Measurements from ENCODE around the gene SWI5.

Gene SWI5

DNA sequence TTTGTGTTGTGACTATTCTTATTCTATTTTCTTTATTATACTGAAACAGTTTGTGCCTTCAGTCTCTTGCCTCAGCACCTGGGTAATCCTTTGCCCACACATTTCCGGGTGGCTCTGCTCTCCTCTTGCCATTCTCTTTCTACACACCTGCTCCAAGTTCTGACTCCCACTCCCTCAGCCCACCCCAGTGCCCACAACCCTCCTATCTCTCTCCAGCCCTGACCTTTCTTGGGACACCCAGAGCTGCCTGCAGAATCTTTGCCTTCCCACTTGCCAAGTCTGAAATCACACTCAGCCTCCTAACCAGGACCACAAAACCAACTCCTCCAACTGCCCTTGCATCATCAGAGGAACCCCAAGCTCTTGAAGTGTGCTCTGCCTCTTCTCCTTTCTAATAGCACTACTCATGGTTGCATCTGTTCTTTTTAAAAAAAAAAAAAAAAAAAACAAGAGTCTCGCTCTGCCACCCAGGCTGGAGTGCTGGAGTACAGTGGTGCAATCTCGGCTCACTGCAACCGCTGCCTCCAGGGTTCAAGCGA lies 4.1 kb downstream of the SWI5 start:
- no peak for DNase-seq

DNA sequence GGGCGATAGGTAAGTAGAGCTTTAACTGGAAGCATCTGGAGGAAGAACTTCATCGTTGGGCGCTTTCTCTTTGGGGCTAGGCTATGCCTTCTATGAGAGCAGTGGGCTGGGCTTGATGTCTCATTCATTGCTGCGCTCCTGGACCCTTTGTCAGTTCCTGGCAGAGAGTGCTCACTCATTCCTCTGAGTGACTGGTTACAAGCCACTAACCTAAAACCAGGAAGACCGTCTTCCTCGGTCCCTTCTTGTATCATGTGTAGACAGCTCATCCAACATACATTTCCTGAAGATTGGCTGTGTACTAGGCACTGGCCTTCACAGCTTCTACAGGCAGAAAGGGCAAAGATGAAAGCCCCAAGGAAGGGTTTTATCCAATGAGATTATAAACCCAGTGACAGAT lies 6.4 kb downstream of the SWI5 start:
- DNase-seq = no peak

- DNase-seq = no peak
Observed at GRCh38 chr9:128285033-128285784, 9.1 kb downstream of the SWI5 start.

GRCh38 chr9:128286440-128286839 lies 10.4 kb downstream of the SWI5 start:
- no peak for DNase-seq

GRCh38 chr9:128288273-128289004 lies 12.4 kb downstream of the SWI5 start:
- DNase-seq = no peak

DNA sequence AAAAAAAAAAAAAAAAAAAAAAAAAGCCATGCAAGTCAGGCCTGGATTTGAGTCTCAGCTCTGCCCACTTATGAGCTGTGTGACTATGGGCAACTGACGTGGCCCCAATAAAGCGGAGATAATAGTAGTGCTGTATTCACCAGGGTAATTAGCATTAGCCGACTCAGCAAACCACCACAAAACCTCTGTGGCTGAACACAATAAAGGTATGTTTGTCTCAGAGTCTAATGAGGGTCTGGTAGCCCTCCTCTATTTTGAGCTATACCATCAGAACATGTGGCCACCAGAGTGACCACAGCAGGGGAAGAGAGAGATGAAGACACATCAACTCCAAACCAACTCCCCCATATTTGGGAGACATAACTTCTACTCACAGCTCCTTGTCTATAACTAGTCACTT lies 15.9 kb downstream of the SWI5 start:
- no peak for DNase-seq

DNA sequence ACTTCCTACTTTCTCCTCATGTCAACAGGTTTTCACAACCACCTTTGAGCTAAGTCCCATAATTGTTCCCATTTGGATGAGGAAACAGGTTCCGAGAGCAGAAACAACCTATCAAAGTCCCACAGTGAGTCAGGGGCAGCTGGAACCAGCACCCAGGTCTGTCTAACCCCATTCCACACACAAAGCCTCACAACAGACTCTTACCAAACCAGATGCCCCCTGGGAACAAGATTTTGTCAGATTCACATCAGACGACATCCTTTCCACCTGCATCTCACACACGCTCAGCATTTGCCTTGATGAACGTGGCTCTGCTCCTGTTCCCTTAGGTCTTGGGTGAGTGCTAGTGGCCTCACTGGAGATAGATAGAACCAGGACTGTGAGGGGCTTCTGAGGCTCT lies 17.0 kb downstream of the SWI5 start:
- DNase-seq = no peak

- DNase-seq = no peak
Observed at GRCh38 chr9:128294142-128294541, 18.1 kb downstream of the SWI5 start.

DNA sequence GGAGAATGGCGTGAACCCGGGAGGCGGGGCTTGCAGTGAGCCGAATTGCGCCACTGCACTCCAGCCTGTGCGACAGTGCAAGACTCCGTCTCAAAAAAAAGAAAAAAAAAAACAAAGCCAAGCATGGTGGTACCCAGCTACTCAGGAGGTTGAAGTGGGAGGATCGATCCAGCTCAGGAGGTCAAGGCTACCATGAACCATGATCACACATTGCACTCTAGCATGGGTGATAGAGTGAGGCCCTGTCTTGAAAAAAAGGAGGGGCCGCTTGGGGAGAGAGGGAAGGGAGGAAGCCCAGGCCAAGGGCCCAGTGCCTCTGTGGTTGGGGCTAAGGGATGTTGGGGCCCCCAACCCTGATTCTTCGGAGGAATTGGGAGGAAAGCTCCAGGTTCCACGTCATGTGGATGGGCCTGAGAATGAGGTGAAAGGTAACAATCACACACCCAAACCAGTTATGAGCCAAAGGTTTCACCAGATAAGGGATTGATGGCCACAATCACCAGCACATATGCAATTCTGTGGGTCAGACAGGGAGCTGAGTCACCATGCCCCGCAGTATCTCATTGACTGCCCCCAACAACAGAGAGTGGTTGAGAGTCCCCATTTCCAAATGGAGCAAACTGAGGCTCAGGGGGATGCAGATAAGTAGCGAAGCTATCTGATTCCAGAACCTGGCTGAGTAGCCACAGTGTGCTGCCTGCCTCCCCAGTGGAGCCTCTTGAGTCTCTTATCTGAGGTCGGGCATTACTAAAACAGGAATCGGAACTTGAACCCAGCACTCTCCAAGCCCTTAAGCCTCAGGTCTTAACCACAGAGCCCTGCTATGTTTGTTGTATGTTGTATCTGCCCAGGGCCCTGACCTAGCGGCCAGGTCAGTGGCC lies 20.5 kb downstream of the SWI5 start:
- DNase-seq = no peak

DNA sequence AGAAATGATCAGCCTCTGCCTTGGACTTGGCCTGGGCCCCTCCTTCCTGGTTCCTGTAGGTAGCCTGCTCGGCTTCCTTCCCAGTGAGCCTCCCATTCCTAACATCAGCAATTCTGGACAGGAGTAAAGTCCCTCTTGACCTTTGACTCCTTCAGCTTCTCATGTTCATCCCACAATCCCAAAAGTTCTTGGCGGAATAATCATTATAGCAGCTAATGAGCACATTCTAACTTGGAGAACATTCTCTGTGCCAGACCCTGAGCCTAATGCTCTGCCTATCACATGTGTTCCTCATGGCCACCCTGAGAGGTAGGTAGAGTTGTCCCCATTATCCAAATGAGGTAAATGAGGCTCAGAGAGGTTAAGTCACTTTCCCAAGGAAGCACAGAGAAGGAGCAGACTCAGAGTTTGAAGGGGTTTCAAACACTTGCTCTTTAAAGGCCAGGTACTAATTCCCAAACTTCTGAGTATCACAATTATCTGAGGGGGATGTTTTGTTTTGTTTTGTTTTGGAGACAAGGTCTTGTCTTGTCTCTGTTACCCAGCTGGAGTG lies 21.2 kb downstream of the SWI5 start:
- DNase-seq = no peak

DNA sequence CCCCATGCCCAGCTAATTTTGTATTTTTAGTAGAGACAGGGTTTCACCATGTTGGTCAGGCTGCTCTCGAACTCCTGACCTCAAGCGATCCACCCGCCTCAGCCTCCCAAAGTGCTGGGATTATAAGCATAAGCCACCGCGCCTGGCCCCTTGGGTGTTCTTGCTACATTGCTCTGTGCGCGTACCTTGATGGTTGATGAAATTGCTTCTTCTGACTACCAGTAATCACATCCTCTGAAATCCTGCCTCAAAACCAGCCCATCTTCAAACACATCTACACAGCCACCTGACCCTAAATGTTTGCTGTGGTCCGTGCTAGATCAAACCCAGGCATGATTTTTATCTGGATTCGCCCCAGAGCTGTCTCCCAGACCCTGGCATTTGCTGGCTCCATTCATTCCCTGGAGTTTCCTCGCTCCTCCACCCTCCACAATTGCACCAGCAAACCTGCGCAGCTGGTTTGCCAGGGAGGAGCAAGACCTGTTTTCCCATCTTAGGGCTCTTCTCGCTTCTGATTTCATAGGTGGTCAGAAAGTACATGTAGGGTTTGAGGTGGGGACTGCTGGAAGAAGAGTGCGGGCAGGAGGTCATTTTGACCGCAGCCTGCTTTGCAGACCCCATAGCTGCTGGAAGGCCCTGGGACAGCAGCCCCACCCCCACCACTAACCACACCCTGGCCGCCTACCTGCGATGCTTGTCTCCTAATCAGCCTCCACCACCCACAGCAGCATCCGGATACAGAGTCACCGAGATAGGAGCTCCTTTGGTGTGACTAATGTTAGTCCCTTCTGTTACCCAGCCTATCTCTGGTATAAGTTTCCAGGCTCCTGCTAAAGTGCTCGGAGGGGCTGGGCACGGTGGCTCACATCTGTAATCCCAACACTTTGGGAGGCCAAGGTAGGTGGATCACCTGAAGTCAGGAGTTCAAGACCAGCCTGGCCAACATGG lies 22.7 kb downstream of the SWI5 start:
- DNase-seq = no peak

DNA sequence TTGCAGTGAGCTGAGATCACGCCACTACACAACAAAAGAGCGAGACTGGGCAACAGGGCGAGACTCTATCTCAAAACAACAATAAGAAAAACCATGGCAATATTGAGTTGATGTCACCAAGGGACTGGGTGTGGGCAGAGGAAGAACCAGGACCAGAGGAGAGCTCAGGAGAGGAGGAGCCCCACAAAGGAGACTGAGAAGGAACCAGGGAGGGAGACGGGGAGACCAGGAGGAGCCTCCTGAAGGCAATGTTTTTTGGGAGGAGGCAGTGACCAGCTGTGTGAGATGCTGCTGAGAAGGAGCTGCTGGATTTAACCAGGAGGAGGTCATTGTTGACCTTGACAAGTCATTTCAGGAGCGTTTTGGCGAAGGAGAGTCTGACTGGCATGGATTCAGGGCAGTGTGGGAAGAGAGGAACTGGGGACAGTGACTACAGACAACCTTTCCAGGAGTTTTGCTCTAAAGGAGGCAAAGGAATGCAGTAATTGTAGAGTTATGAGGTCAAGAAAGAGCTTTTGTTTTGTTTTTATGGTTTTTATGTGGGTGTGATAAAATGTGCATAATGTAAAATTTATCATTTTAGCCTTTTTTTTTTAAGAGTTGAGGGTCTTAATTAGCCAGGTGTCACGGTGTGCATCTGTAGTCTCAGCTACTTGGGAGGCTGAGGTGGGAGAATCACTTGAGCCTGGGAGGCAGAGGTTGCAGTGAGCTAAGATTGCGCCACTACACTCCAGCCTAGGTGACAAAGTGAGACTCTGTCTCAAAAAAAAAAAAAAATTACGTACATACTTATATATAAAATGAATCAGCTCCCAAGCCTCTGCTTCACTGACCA lies 28.3 kb downstream of the SWI5 start:
- no peak for DNase-seq

DNA sequence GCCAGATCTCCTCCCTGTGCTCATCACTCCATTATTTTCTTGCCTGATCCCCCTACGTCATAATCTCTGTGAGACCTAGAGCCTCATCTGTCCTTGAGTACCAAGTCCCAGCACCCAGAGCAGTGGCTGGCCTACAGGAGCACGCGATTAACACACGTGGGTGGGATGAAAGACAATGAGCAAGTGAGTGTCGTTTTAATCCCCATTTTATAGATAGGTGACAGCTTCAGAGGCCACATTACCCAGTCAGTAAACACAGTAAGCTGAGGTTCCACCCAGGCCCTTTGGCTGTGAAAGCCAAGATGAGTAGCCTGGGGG lies 28.9 kb downstream of the SWI5 start:
- no peak for DNase-seq

DNA sequence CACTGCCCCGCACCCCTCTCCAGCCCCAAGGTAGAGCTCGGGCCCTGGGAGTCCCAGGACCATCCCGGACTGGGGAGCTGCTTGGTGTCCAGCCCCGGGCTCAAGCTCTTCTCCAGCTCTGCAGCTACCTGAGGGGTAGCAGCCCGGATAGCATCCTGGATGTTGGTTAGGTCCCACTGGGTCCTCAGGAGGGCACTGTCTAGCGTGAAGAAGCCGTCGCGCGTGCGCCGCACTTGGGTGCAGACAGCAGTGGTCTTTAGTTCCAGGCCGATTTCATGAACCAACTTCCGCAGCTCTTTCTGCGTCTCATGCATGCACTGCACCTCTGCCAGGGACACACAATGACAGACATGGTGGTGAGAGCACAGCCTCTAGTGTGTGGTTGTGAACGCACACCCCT lies 33.5 kb downstream of the SWI5 start:
- no peak for DNase-seq

GRCh38 chr9:128310461-128310860 lies 34.4 kb downstream of the SWI5 start:
- DNase-seq = no peak

DNA sequence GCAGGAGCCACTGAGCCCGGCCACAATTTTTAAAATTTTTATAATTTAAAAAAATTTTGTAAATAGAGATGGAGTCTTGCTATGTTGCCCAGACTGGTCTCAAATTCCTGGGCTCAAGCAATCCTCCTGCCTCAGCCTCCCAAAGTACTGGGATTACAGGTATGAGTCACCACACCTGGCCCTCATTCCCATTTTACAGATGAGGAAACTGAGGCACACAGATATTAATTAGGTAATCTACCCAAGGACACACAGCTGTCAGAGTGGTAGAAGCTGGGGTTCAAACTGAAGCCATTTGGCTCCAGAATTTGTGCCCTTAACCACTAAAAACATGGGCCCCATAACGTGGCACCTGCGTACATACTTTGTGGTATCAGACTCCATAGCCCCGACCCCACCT lies 38.6 kb downstream of the SWI5 start:
- DNase-seq = no peak

DNA sequence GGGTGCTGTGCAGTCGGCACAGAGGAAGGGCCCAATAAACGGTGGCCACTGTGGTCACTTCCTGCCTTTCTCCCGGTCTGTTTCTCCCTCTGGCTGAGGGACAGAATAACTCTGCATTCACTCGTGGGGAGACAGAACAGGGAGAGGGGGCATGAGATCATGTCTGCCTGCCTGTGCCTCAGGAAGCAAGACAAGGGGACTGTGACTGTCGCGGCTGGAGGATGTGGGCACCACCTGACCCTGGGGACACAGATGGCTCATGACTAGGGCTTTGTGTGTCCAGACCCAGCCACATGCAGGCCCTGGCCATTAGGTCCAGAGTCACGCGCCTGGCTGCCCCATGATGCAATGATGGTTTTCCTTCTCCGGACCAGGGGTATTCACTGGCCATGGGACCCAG lies 40.3 kb downstream of the SWI5 start:
- no peak for DNase-seq

DNA sequence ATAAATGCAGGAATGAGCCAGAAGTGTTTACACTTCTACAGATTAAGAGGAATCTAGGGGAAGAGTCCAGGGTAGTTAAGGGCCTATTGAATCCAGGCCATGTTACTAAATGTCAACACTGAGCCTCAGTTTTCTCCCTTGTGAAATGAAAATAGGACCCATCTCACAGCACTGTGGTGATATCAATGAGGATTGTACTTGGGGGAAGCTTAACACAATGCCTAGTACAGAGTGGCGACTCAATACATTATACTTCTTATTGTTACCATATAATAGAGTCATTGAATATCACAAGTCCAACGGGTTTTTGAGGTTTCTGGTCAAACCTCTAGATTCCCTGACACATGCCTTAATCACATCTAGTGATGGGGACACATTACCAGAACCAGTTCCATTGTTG lies 41.6 kb downstream of the SWI5 start:
- DNase-seq = no peak

- DNase-seq = no peak
Observed at GRCh38 chr9:128321343-128321742, 45.3 kb downstream of the SWI5 start.

DNA sequence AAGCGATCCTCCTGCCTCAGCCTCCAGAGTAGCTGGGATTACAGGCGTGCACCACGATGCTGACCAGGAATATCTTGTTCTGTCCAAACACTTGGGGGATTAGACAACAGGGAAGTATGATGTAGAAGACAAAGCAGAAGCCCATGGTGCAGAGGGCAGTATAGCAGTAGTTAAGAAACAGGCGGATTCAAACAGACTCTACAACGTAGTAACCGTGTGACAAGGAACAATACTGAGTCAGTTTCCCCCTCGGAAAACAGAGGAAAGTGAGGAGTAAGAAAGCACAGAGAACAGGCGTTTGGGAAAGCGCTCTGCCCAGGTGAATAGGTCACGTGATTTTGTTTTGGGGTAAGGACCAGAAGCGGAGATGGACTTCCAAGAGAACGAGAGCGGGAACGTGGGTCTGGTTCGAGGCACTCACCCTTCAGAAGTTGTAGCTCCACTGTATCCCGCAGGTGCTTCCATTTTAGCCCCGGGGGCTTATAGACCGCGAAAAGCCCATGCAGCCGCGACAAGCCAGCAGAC lies 45.9 kb downstream of the SWI5 start:
- DNase-seq = no peak

Data from NCI-H1105 (cell line).